ENCODE data around the gene LEPROT. TPM values are rescaled to one million over a fixed set of nuclear protein-coding genes. Genes with fewer than 3 reads are reported as not detected.

Gene LEPROT
- total RNA-seq, 1 donor from 2014 or later = 54.5 TPM

DNA sequence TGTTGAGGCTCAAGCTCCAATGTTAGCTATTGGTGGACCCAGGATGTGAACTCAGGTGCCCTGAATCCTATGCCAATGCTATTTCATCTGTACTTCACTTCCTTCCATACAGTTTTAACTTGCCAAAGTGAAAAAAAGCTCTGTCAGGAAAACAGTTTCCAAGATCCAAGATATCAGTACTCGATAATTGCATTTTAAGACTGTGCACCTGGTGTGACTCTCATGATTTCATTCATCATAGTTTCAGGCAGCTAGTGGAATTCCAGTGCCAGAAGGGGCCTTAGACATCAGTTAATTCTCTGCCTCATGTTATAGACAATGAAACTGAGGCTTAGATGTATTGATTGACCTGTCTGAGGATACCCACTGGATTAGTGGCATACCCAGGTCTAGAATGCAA is 26.5 kb upstream of the LEPROT start:
- Mint-ChIP-seq H3K27ac (no peak overlapping the region), H3K36me3 (ENCODE audit: insufficient read depth) (peaks cover 2% of the 10 kb centered on the region), H3K4me3 (ENCODE audit: low read depth) (no peak overlapping the region), H3K9me3 (ENCODE audit: low read depth) (no peaks in the 10 kb centered on the region), H3K4me1 (ENCODE audit: low read depth) (no peaks in the 10 kb centered on the region), H3K27me3 (no peaks in the 10 kb centered on the region)
- TF ChIP-seq CTCF (IDR thresholded peaks at IDR 0.05; ENCODE audit: unreplicated experiment) = no peak
- no peak for DNase-seq (ENCODE audit: low spot score, unreplicated experiment)

- Mint-ChIP-seq H3K27me3 (no peaks in the 10 kb centered on the region), H3K4me3 (ENCODE audit: low read depth) (no peak overlapping the region), H3K4me1 (ENCODE audit: low read depth) (peaks cover 3% of the 10 kb centered on the region), H3K9me3 (ENCODE audit: low read depth) (no peaks in the 10 kb centered on the region), H3K36me3 (ENCODE audit: insufficient read depth) (peaks cover 6% of the 10 kb centered on the region), H3K27ac (no peak overlapping the region)
- no peak for TF ChIP-seq CTCF (IDR thresholded peaks at IDR 0.05; ENCODE audit: unreplicated experiment)
- DNase-seq (ENCODE audit: low spot score, unreplicated experiment) = no peak
These were observed 24.4 kb upstream of the LEPROT start for GRCh38 chr1:65395887-65396612.

DNA sequence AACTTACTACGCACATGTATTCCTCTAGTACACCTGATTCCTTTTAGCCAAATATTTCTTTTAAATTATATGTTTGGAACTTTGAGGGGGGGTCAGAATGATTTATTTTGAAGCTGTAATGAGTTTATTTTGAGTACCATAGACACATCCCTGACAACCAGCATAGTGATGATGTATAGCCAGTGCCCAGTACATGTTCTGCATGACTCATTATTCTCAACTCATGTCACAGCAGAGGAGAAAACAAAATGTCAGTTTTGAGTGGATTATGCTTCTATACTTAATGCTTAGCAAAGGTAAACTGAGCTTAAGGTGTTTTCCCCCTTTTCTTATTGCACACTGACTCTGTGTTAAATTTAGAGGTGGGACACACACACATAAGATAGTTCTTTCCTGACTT is 22.4 kb upstream of the LEPROT start:
- H3K4me3 Mint-ChIP-seq (ENCODE audit: low read depth) = no peak overlapping the region
- no peak for TF ChIP-seq CTCF (IDR thresholded peaks at IDR 0.05; ENCODE audit: unreplicated experiment)
- no peak overlapping the region for H3K27ac Mint-ChIP-seq
- H3K27me3 Mint-ChIP-seq = no peaks in the 10 kb centered on the region
- H3K4me1 Mint-ChIP-seq (ENCODE audit: low read depth) = peaks cover 3% of the 10 kb centered on the region
- H3K9me3 Mint-ChIP-seq (ENCODE audit: low read depth) = no peaks in the 10 kb centered on the region
- peaks cover 6% of the 10 kb centered on the region for H3K36me3 Mint-ChIP-seq (ENCODE audit: insufficient read depth)
- DNase-seq (ENCODE audit: low spot score, unreplicated experiment) = no peak

DNA sequence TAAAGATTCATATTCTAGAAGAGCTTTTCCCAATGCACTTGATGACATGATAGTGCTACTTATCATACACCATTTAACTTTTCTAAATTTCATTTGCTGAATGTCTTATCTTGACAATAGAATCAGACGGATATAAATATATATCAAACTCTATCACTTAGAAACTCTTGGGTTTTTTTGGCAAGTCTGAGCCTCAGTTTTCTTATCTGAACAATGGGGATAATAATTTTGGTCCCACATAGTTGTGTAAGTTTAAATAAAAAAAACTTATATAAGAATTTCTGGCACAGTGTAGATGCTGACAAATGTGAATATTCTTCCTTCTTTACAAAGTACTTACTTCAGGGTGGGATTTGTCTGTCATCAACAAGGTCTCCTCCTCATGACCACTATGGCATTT is 21.5 kb upstream of the LEPROT start:
- Mint-ChIP-seq H3K27ac (no peak overlapping the region), H3K4me3 (ENCODE audit: low read depth) (no peak overlapping the region), H3K9me3 (ENCODE audit: low read depth) (no peaks in the 10 kb centered on the region), H3K36me3 (ENCODE audit: insufficient read depth) (peaks cover 6% of the 10 kb centered on the region), H3K4me1 (ENCODE audit: low read depth) (peaks cover 3% of the 10 kb centered on the region), H3K27me3 (no peaks in the 10 kb centered on the region)
- TF ChIP-seq CTCF (IDR thresholded peaks at IDR 0.05; ENCODE audit: unreplicated experiment) = no peak
- DNase-seq (ENCODE audit: low spot score, unreplicated experiment) = no peak

GRCh38 chr1:65401612-65402011 is 18.9 kb upstream of the LEPROT start:
- Mint-ChIP-seq H3K27me3 (no peaks in the 10 kb centered on the region), H3K4me1 (ENCODE audit: low read depth) (peaks cover 3% of the 10 kb centered on the region), H3K4me3 (ENCODE audit: low read depth) (no peak overlapping the region), H3K27ac (no peak overlapping the region), H3K36me3 (ENCODE audit: insufficient read depth) (peaks cover 6% of the 10 kb centered on the region), H3K9me3 (ENCODE audit: low read depth) (no peaks in the 10 kb centered on the region)
- no peak for TF ChIP-seq CTCF (IDR thresholded peaks at IDR 0.05; ENCODE audit: unreplicated experiment)
- DNase-seq (ENCODE audit: low spot score, unreplicated experiment) = no peak
